H1 (cell line): ENCODE data around the gene TRIM31. TPM values are rescaled to one million over a fixed set of nuclear protein-coding genes. Genes with fewer than 3 reads are reported as not detected.

ENCODE experiments used
- CBX5 ChIP-seq: fragments of 300-800, 300-1000 bp; sonication (generic); IDR thresholded peaks from 2 replicates; pipeline ENCODE4 v1.7.1; 2016; ENCODE audit warnings: antibody characterized with exemption, low read length, low read depth
- CHD7 ChIP-seq: fragments of 300-600 bp; sonication (generic); IDR thresholded peaks from 2 replicates; pipeline ENCODE4 v1.7.1; 2012; ENCODE audit warnings: low read length, moderate library complexity, mild to moderate bottlenecking, inconsistent platforms; ENCODE audit not compliant: insufficient replicate concordance
- EZH2 ChIP-seq: fragments of 200-600 bp; sonication (generic); IDR thresholded peaks from 2 replicates; pipeline ENCODE4 v1.7.1; 2012; ENCODE audit warnings: low read depth, mild to moderate bottlenecking, moderate library complexity, low read length, inconsistent platforms; ENCODE audit not compliant: severe bottlenecking
- FOSL1 ChIP-seq: IDR thresholded peaks from 2 replicates; pipeline ENCODE4 v1.6.1; 2011; ENCODE audit warnings: mild to moderate bottlenecking, low read depth, low read length, moderate library complexity; ENCODE audit not compliant: insufficient read depth
- GABPA ChIP-seq: IDR thresholded peaks from 2 replicates; pipeline ENCODE4 v1.6.1; 2011; ENCODE audit warnings: mild to moderate bottlenecking, low read length, moderate library complexity, borderline replicate concordance; ENCODE audit not compliant: insufficient read depth
- JUND ChIP-seq: IDR thresholded peaks from 2 replicates; pipeline ENCODE4 v1.6.1; 2011; ENCODE audit warnings: mild to moderate bottlenecking, improper control_type of control experiment, low read length
- KDM1A ChIP-seq: fragments of 200-600, 300-600 bp; sonication (generic); IDR thresholded peaks from 2 replicates; pipeline ENCODE4 v1.7.1; 2016; ENCODE audit warnings: mild to moderate bottlenecking, low read length, borderline replicate concordance
- PHF8 ChIP-seq: fragments of 200-600 bp; sonication (generic); conservative IDR thresholded peaks from 2 replicates; pipeline ENCODE4 v1.7.1; 2012; ENCODE audit warnings: low read depth, mild to moderate bottlenecking, inconsistent platforms, low read length, moderate library complexity
- POU5F1 ChIP-seq: IDR thresholded peaks from 2 replicates; pipeline ENCODE4 v1.6.1; 2011; ENCODE audit warnings: low read depth, mild to moderate bottlenecking, low read length, moderate library complexity
- SP2 ChIP-seq: IDR thresholded peaks from 2 replicates; pipeline ENCODE4 v1.6.1; 2012; ENCODE audit warnings: mild to moderate bottlenecking, low read length, inconsistent platforms
- TAF7 ChIP-seq: optimal IDR thresholded peaks from 2 replicates; pipeline ENCODE3; 2011; ENCODE audit warnings: low read depth, mild to moderate bottlenecking, inconsistent platforms, low read length, moderate library complexity, borderline replicate concordance
- polyA plus RNA-seq, 7 experiments: library from polyadenylated mRNA; depleted of rRNA in 3 of 7; stranded (reverse) in 5 of 7; unstranded in 2 of 7; fragments of >200 nt in 5 of 7; fragments of 200-250 nt in 2 of 7; gene quantifications; 1 replicate in 5 of 7; 2 replicates in 1 of 7; 4 replicates in 1 of 7; pipeline versions ENCODE4 v1.2.1 to v1.2.3, GENCODE V29; 2011 to 2013; ENCODE audit warnings: missing spikeins in 2 of 7, mixed read lengths in 2 of 7
- total RNA-seq: library from RNA; stranded (reverse); fragmentation: NEBNext Ultra II Directional; extraction: Animal tissue kit (Norgen Biotek cat#: 25700); gene quantifications from 2 replicates; pipeline ENCODE4 v1.2.1, GENCODE V29; 2021

Gene TRIM31
- total and polyA plus RNA-seq, 2 of the 8 experiments (the other 6 are each of a cell fraction or from before 2014, with no cell fraction given) = not detected

GRCh38 chr6:30156774-30157173 is 43.9 kb upstream of the TRIM31 start (continued):
- TF ChIP-seq CHD7 (no peak), PHF8 (no peak), SP2 (no peak), CBX5 (no peak), KDM1A (no peak), FOSL1 (no peak), EZH2 (no peak), GABPA (no peak), TAF7 (no peak), JUND (no peak), POU5F1 (no peak)
- TF ChIP-seq, all 59 proteins: peak for 0
